OCI-LY3 (cell line): Measurements from ENCODE around the gene CD46.

Experiments used
- CTCF ChIP-seq: fragments of 200-600, 300-600 bp; sonication (generic); IDR thresholded peaks from 2 replicates; pipeline ENCODE4 v1.5.1; 2014; ENCODE audit warnings: antibody characterized with exemption, low read length, low read depth
- EZH2phosphoT487 ChIP-seq: fragments of 200-600 bp; shearing (Covaris generic); IDR thresholded peaks from 2 replicates; pipeline ENCODE4 v1.6.1; 2018; ENCODE audit warnings: antibody characterized with exemption, mixed run types, low read depth

DNA sequence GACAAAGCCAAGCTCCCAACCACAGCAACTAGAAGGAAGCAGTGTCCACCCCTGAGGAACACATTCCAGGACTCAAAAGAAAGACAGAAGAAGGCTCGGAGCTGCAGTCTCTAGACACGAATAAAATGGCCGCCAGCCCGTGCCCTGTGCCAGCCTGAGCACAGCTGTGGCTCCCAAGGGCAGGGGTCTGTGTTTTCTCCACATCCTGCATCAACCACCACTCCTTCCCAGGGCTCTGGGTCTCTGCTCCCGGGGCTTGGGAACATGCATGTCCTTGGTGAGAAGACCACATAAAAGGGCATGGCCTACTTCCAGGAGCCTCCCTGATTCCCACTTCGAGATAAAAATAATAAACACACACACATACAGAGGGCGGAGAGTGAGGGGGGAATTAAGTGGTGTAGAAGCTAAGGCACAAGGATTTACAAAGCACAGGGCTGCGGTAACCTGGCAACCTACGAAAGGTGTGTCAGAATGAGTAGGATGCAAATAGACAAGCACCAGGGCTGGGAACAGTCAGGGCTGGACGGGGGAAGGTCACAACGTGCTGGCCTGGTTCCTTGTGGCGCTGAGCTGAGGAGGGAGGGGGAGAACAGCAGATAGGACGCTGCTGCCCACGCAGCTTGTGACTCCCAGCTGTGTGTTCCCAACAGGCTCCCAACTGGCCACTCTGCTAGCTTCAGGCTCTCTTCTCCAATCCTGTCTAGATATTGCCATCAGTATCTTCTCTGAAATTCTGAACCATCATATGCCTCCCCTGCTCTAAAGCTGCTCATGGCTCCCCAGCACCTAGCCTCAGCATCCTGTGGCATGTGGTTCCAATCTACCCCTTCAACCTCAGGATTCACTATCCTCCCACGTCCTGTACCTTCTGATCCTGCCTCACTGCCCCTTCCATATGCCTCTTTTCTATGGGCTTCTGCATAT lies 86.6 kb downstream of the CD46 start:
- TF ChIP-seq CTCF = no peak
- no peak for TF ChIP-seq EZH2phosphoT487
